ENCODE results near the gene ATP6V1D.
"Not testable (repeated sequence)": the region's sequence is repeated elsewhere in the genome, so short reads cannot be mapped to it uniquely, and the experiment has no call there.

ATP6V1D gene
- 34.3 reads per million, percentile 59 among the genes with 10 or more reads in this experiment for total RNA-seq

GRCh38 chr14:67359775-67360469, at the start of gene ATP6V1D, which contains the start of gene EIF2S1:
TSS of gene ATP6V1D (minus strand) at chr14:67359804. CDS start at chr14:67359698, 106 bp downstream.
TSS of gene EIF2S1 (plus strand) at chr14:67360328. CDS start at chr14:67364768, 4,440 bp downstream.
- DNase-seq: peak; percentile 99

GRCh38 chr14:67408122-67408801, 48.7 kb upstream of the ATP6V1D start:
- DNase-seq: not testable (repeated sequence)

GRCh38 chr14:67405771-67406170, 46.2 kb upstream of the ATP6V1D start:
- no peak for DNase-seq

- DNase-seq: no peak
Observed at GRCh38 chr14:67400434-67400833, 40.8 kb upstream of the ATP6V1D start.

GRCh38 chr14:67397536-67397935, 37.9 kb upstream of the ATP6V1D start:
- no peak for DNase-seq

GRCh38 chr14:67396381-67396970, 36.9 kb upstream of the ATP6V1D start:
- DNase-seq: no peak

GRCh38 chr14:67395876-67396189, 36.2 kb upstream of the ATP6V1D start:
- DNase-seq: no peak

GRCh38 chr14:67395086-67395875, 35.7 kb upstream of the ATP6V1D start:
- DNase-seq: no peak

GRCh38 chr14:67393689-67394088, 34.1 kb upstream of the ATP6V1D start:
- no peak for DNase-seq

GRCh38 chr14:67392800-67393199, 33.2 kb upstream of the ATP6V1D start:
- no peak for DNase-seq

- no peak for DNase-seq
Observed at GRCh38 chr14:67392123-67392522, 32.5 kb upstream of the ATP6V1D start.

GRCh38 chr14:67391268-67391667, 31.7 kb upstream of the ATP6V1D start:
- DNase-seq: no peak

- no peak for DNase-seq
Observed at GRCh38 chr14:67389811-67390534, 30.4 kb upstream of the ATP6V1D start.

- no peak for DNase-seq
Observed at GRCh38 chr14:67389275-67389674, 29.7 kb upstream of the ATP6V1D start.

GRCh38 chr14:67387195-67387594, 27.6 kb upstream of the ATP6V1D start:
- no peak for DNase-seq

- DNase-seq: no peak
Observed at GRCh38 chr14:67385618-67386017, 26.0 kb upstream of the ATP6V1D start.

GRCh38 chr14:67385120-67385519, 25.5 kb upstream of the ATP6V1D start:
- no peak for DNase-seq

GRCh38 chr14:67377916-67378315, 18.3 kb upstream of the ATP6V1D start:
- no peak for DNase-seq

GRCh38 chr14:67373347-67373746, 13.7 kb upstream of the ATP6V1D start:
- no peak for DNase-seq

GRCh38 chr14:67372833-67373232, 13.2 kb upstream of the ATP6V1D start:
- DNase-seq: no peak

GRCh38 chr14:67371247-67372148, 11.9 kb upstream of the ATP6V1D start:
- no peak for DNase-seq
